Frontal cortex (tissue), 4 donors: Measurements from ENCODE around the gene TSC22D4. TPM values are rescaled to one million over a fixed set of nuclear protein-coding genes. Genes with fewer than 3 reads are reported as not detected.
"Not testable (repeated sequence)": the region's sequence is repeated elsewhere in the genome, so short reads cannot be mapped to it uniquely, and the experiment has no call there.

Source experiments
- DNase-seq, 2 donors: peaks; one replicate each; pipeline ENCODE4 v3.0.0; 2012; ENCODE audit warnings: low spot score in 2 of 2
- FAIRE-seq: peaks from 2 replicates; lab custom pipeline; 2012; peaks lifted over from hg19 to GRCh38; lab: Jason Lieb, UNC
- total RNA-seq: library from RNA; depleted of rRNA; stranded (reverse); fragments of >200 nt; gene quantifications from one replicate; pipeline ENCODE4 v1.2.3, GENCODE V29; 2014
- donor health status: control.
- donor health status: control.
- donor health status: control.

Gene TSC22D4
- 7.3 TPM for total RNA-seq

GRCh38 chr7:100478958-100479660 lies at the start of gene TSC22D4:
Gene TSC22D4, minus strand, starts transcription at chr7:100479214. Its CDS starts 1,176 bp downstream, at chr7:100478038.
- DNase-seq, result peak; percentile 92
- no peak for FAIRE-seq

- FAIRE-seq, DNase-seq: not testable (repeated sequence)
Observed at GRCh38 chr7:100528108-100528866, 49.3 kb upstream of the TSC22D4 start.

GRCh38 chr7:100523192-100523591 lies 44.2 kb upstream of the TSC22D4 start:
- not testable (repeated sequence) for DNase-seq

GRCh38 chr7:100521909-100522593 lies 43.0 kb upstream of the TSC22D4 start:
- not testable (repeated sequence) for DNase-seq, FAIRE-seq

More at GRCh38 chr7:100523192-100523591, 44.2 kb upstream of the TSC22D4 start:
- FAIRE-seq, result not testable (repeated sequence)

- FAIRE-seq (no peak), DNase-seq (no peak)
Observed at GRCh38 chr7:100521076-100521475, 42.1 kb upstream of the TSC22D4 start.

- no peak for DNase-seq
- no peak for FAIRE-seq
Observed at GRCh38 chr7:100520138-100520537, 41.1 kb upstream of the TSC22D4 start.

- FAIRE-seq, result no peak
- DNase-seq, result no peak
Observed at GRCh38 chr7:100519580-100519979, 40.6 kb upstream of the TSC22D4 start.

DNA sequence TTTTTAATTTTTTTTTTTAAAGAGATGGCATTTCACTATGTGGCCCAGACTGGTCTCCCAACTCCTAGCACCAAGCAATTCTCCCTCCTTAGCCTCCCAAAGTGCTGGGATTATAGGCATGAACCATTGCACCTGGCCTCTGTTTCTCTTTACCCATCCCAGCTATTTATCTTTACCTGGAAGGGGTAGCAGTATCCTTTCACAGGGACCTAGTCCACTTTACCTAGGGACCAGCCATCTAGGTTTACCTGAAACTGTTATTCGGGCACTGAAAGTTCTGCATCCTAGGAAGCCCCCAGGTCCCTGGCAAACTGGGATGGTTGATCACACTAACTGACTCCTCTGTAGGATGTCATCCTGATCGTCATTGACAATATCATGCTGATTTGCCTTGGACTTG lies 38.3 kb upstream of the TSC22D4 start:
- DNase-seq (no peak), FAIRE-seq (no peak)

DNA sequence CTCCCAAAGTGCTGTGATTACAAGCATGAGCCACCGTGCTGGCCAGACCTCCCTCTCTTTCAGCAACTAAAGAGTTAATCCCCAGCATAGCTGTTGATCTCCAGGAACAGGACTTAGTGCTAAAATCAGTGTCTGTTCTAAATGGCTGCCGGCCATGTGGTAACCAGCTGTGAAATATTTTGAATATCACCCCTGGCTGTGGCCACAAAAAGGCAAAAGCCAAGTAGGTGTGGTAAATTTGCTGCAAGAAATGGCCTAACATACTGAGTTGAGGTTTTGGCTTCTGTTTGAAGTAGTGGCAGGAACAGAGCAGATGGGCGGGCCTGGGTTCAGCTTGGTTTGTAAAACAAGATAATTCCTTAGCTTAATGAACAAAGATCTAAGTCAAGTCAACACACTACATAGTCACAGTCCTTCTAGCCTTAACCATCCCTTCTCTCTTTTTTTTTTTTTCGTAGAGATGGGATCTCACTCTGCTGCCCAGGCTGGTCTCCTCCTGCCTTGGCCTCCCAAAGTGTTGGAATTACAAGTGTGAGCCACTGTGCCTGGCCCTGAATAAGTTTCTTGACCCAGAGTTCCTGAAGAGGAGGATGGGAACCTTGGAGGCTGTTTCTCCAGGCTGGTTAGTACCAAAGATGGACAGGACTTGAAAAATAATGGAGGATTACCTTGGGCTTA lies 37.3 kb upstream of the TSC22D4 start:
- FAIRE-seq (no peak), DNase-seq (no peak)

DNA sequence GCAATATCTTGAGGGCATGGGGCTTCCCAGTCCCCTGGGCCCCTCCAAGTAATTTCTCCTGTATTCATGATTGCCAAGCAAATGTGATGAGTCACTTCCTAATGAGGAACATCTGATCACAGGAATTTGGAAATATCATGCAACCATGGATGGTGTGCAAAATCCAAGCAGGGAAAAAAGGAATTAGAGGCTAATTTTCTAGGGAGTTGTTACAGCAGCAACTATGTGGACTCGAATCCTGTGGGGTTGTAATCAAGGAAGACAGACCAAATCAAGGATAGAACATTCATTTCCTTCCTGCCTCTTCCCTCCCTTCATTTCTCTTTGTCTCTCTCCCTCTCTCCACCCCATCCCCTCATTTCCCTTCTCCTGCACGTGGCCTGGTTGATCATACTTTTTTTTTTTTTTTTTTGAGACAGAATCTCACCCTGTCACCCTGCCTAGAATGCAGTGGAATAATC lies 36.1 kb upstream of the TSC22D4 start:
- FAIRE-seq, result no peak

GRCh38 chr7:100513212-100513810 lies 34.3 kb upstream of the TSC22D4 start:
- DNase-seq, result no peak
- FAIRE-seq, result no peak

More for the DNA sequence above, 36.1 kb upstream of the TSC22D4 start:
- no peak for DNase-seq

GRCh38 chr7:100510437-100511239 lies 31.6 kb upstream of the TSC22D4 start:
- no peak for FAIRE-seq
- DNase-seq, result no peak

DNA sequence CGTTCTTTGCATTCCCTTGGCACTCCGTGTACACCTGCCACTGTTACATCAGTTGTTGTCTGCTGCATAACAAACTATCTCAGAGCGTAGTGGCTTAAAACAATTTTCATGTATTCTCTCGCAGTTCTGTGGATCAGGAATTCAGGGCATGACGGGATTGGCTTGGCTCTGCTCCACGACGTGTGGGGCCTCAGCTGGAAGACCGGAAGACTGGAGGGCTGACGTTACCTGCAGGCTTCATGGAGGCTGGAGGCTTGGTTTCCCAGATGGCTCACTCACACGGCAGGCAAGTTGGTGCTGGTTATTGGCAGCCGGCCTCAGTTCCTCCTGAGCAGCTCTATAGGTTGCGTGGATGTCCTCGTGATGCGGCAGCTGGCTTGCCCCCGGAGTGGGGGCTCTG lies 30.2 kb upstream of the TSC22D4 start:
- DNase-seq, result no peak
- FAIRE-seq, result no peak

GRCh38 chr7:100506356-100506923 lies 27.4 kb upstream of the TSC22D4 start:
- DNase-seq, result no peak
- FAIRE-seq, result no peak

- no peak for FAIRE-seq
- DNase-seq, result no peak
Observed at GRCh38 chr7:100504887-100505611, 26.0 kb upstream of the TSC22D4 start.

DNA sequence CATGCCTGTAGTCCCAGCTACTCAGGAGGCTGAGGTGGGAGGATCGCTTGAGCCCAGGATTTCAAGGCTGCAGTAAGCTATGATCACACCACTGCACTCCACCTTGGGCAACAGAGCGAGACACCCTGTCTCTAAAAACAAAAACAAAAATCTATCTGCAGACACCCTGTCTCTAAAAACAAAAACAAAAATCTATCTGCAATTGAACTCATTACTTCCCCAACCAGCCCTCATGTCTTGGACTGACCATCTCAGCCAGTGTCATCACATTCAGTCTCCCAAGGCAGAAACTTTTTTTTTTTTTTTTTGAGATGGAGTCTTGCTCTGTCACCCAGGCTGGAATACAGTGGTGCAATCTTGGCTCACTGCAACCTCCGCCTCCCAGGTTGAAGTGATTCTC lies 25.0 kb upstream of the TSC22D4 start:
- DNase-seq, FAIRE-seq: not testable (repeated sequence)

- not testable (repeated sequence) for DNase-seq, FAIRE-seq
Observed at GRCh38 chr7:100500743-100501142, 21.7 kb upstream of the TSC22D4 start.

DNA sequence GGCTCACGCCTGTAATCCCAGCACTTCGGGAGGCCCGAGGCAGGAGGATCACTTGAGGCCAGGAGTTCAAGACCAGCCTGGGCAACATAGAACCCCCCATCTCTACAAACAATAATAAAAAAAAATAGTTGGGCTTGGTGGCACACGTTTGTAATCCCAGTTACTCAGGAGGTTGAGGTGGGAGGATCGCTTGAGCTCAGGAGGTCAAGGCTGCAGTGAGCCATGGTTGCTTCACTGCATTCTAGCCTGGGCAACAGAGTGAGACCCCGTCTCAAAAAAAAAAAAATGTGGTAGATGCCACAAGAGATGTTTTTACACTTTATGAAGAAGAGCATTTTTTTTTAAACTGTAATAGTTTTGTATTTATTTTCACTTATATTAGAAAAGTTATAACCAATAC lies 17.5 kb upstream of the TSC22D4 start:
- no peak for DNase-seq
- FAIRE-seq, result no peak
